Kidney epithelial cell (primary cell): ENCODE results near the gene MAN2A1. TPM values are rescaled to one million over a fixed set of nuclear protein-coding genes. Genes with fewer than 3 reads are reported as not detected.

Experiments
- DNase-seq: peaks from one replicate; pipeline ENCODE4 v3.0.0-alpha.2; 2010; ENCODE audit warnings: low read depth
- H3K27me3 ChIP-seq: 2 replicates; pipeline ENCODE4 v1.6.0; 2011; ENCODE audit warnings: low read length; ENCODE audit not compliant: control insufficient read depth, insufficient read depth
- H3K36me3 ChIP-seq: 2 replicates; pipeline ENCODE4 v1.5.1; 2011; ENCODE audit warnings: low read length; ENCODE audit not compliant: control insufficient read depth, insufficient read depth
- H3K4me3 ChIP-seq: 2 replicates; pipeline ENCODE4 v1.5.1; 2011; ENCODE audit warnings: low read depth, mild to moderate bottlenecking, control low read depth, low read length
- total RNA-seq: library from RNA; depleted of rRNA; stranded (reverse); fragments of >200 nt; gene quantifications from 2 replicates; pipeline ENCODE4 v1.2.3, GENCODE V29; 2015
- TF ChIP-seq, protein P1 (sequence below): IDR thresholded peaks from 2 replicates; pipeline ENCODE4 v1.5.1; 2011; ENCODE audit warnings: mild to moderate bottlenecking, moderate library complexity, low read length, control low read depth, inconsistent platforms; ENCODE audit not compliant: insufficient read depth, poor library complexity, severe bottlenecking

MAN2A1 gene
- 53.1 and 55.5 TPM in 2 replicates for total RNA-seq

DNA sequence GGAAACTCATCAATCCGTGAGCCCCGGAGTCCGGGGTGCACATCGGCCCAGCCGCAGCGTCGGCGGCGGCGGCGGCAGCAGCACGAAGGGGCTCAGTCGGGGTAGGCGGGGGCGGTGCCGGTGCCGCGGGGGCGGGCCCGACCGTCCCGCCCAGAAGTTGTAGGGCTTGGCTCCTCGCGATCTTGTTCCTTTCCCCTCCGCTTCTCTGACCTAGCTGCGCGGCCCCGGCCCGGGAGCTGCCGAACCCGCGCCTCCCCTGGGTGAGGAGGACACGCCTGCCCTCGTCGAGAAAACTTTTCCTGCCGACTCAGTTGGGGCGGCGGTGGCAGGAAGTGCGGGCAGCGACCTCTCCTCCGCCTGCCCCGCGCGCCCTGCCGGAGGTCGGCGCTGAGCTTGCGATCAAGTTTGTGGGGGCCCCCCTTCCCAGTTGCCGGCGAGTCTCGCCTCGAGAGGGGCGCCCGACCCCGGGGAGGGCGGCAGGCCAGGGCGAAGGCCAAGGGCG, at the start of gene MAN2A1:
Gene MAN2A1, plus strand, starts transcription at position 188 of the 502 bp plus-strand sequence. CDS start 491 bp downstream, outside the sequence.
- Histone ChIP-seq H3K27me3 (no peaks in the 10 kb centered on the region), H3K36me3 (no peaks in the 10 kb centered on the region), H3K4me3 (peak within 1 kb of the TSS; percentile 90)
- DNase-seq = no peak
- TF ChIP-seq, protein P1, sequence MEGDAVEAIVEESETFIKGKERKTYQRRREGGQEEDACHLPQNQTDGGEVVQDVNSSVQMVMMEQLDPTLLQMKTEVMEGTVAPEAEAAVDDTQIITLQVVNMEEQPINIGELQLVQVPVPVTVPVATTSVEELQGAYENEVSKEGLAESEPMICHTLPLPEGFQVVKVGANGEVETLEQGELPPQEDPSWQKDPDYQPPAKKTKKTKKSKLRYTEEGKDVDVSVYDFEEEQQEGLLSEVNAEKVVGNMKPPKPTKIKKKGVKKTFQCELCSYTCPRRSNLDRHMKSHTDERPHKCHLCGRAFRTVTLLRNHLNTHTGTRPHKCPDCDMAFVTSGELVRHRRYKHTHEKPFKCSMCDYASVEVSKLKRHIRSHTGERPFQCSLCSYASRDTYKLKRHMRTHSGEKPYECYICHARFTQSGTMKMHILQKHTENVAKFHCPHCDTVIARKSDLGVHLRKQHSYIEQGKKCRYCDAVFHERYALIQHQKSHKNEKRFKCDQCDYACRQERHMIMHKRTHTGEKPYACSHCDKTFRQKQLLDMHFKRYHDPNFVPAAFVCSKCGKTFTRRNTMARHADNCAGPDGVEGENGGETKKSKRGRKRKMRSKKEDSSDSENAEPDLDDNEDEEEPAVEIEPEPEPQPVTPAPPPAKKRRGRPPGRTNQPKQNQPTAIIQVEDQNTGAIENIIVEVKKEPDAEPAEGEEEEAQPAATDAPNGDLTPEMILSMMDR = no peak

DNA sequence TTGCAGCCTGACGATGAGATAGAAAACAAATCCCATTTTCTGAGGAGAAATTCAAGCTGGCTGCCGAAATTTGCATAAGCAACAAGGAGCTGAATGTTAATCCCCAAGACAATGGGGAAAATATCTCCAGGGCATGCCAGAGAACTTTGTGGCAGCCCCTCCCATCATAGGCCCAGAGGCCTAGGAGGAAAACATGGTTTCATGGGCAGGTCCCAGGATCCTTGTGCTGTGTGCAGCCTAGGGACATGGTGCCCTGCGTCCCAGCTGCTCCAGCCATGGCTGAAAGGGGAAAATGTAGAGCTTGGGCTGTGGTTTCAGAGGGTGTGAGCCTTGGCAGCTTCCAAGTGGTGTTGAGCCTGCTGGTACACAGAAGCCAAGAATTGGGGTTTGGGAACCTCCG, 48.8 kb upstream of the MAN2A1 start:
- Histone ChIP-seq H3K36me3 (no peaks in the 10 kb centered on the region), H3K27me3 (no peaks in the 10 kb centered on the region), H3K4me3 (no peak overlapping the region)
- no peak for DNase-seq
- TF ChIP-seq, protein P1 = no peak

DNA sequence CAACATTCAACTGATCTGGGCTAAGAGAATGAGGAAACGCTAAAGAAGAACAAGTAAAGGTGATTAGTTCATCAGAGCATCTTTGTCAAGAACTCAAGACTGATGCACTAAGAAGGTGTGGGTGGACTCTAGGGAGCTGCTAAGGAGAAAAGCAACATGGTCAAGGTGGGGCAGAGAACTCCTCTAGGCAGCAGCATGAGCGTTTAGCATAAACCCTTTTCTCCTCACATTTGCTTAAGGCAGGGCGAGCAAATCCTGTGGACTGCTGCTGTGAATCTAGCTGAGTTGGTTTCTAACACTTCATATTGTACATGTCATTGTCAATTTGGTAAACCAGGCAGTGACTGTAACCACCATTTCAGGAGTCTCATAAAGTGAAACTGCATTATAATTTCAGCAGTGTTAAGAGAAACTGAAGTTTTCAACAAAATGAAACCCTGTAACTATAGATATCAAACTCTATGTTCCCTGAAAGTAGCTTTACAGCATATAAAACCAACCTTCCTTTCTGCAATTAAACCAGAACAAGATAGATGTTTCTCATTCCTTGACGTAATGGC, 45.9 kb upstream of the MAN2A1 start:
- TF ChIP-seq, protein P1 = no peak
- Histone ChIP-seq H3K36me3 (no peaks in the 10 kb centered on the region), H3K27me3 (no peaks in the 10 kb centered on the region), H3K4me3 (no peak overlapping the region)
- no peak for DNase-seq

DNA sequence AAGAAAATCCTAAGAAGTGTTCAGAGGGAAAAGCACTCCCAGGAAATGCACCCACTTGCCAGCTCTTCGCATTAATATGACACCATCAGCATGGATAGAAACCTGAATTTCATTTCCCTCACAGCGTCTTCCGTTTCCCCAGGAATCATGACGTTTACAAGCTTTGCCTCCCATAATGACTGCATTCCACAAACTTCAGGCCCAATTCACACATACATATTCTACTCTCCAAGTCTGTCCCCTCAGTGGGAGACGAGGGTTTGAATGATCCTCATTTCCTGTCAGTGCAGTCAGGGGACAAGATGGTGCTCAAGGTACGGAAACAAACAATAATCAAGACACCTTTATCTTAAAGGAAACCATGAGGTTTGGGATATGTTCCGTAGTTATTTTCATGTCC, 44.9 kb upstream of the MAN2A1 start:
- Histone ChIP-seq H3K27me3 (no peaks in the 10 kb centered on the region), H3K36me3 (no peaks in the 10 kb centered on the region), H3K4me3 (no peak overlapping the region)
- DNase-seq = no peak
- TF ChIP-seq, protein P1 = no peak

DNA sequence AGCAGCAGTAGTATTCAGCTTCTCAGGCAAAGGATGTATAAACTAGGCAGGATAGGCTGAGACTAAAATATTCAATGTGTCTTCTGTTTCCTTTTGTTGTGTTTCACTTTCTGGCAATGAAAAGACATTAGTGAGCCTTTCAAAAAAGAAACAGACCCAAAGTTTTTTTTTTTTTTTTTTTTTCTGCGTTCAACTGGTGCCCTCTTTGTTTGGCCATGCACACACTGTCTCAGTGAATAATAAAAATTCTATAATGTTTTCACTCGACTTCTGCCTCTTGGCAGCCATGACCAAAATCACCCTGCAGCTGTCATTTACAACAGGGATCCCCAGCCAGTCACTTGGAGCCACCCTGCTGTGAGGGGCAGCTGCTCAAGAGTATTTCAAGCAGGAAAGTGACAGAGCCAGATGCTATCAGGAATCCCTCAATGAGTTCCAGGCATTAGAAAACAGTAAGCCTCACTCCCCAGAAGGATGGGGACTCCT, 44.0 kb upstream of the MAN2A1 start:
- H3K36me3 ChIP-seq = no peaks in the 10 kb centered on the region
- TF ChIP-seq, protein P1 = no peak

DNA sequence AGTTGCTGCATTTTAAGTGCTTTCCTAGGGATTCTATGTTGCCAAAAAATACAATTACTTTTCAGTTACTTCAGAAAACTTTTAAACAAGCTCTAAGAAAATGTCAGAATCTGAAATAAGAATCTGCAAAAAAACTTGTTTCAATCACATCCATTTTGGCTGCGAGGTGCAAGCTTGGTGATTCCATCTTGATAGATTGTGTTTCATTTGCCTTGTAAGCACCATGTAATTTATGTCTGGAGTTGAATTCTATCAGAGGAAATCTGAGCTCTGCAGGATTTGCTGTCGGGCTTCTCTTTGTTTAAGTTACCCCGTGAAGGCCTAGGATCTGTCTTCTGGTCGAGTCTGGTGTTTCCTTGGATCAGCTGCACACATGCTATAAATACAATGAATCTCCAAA, 40.4 kb upstream of the MAN2A1 start:
- H3K36me3 ChIP-seq = no peaks in the 10 kb centered on the region
- no peak for DNase-seq
- TF ChIP-seq, protein P1 = no peak

More for the DNA sequence above, 44.0 kb upstream of the MAN2A1 start:
- DNase-seq = no peak
- Histone ChIP-seq H3K4me3 (no peak overlapping the region), H3K27me3 (no peaks in the 10 kb centered on the region)

More for the DNA sequence above, 40.4 kb upstream of the MAN2A1 start:
- Histone ChIP-seq H3K27me3 (no peaks in the 10 kb centered on the region), H3K4me3 (no peak overlapping the region)
